ENCODE data around the gene FASTKD3. TPM values are rescaled to one million over a fixed set of nuclear protein-coding genes. Genes with fewer than 3 reads are reported as not detected.

Gene FASTKD3
- total and polyA plus RNA-seq, 2 donors (not counting 1 experiment from before 2014, with no cell fraction given), result 6.6 to 10.0 TPM

- Histone ChIP-seq H3K79me2 (ENCODE audit: control insufficient read depth, insufficient read depth, low read length) (peaks cover 22% of the 10 kb centered on the region), H3K9me3 (ENCODE audit: control extremely low read depth in 1 of 3, control insufficient read depth in 2 of 3, insufficient read depth in 1 of 3, low read length in 2 of 3) (no peaks in the 10 kb centered on the region), H3K27me3 (replicated peaks in 1 of 4; ENCODE audit: control extremely low read depth in 1 of 4, control insufficient read depth in 3 of 4, insufficient read depth in 4 of 4, low read length in 3 of 4) (no peaks in the 10 kb centered on the region), H3K9ac (ENCODE audit: low read length) (no peak overlapping the region), H3K27ac (ENCODE audit: low read length in 2 of 2) (no peak overlapping the region), H2AFZ (ENCODE audit: insufficient read depth, low read depth, low read length, poor library complexity, severe bottlenecking) (no peak overlapping the region), H3K4me3 (ENCODE audit: control extremely low read depth in 1 of 5, extremely low read depth in 1 of 5, insufficient read depth in 1 of 5, low read depth in 2 of 5, low read length in 4 of 5) (no peak overlapping the region), H3K4me1 (ENCODE audit: control insufficient read depth in 2 of 2, insufficient read depth in 2 of 2, low read length in 2 of 2) (no peaks in the 10 kb centered on the region), H4K20me1 (ENCODE audit: control insufficient read depth, insufficient read depth, low read length, poor library complexity, severe bottlenecking) (peaks cover 13% of the 10 kb centered on the region), H3K36me3 (replicated peaks in 1 of 2; ENCODE audit: control extremely low read depth in 1 of 2, control insufficient read depth in 1 of 2, extremely low read depth in 1 of 2, insufficient read depth in 2 of 2, low read length in 1 of 2) (peaks cover 6 to 57% of the 10 kb centered on the region in 2 experiments), H3K4me2 (replicated peaks; ENCODE audit: low read depth, low read length, poor library complexity, severe bottlenecking) (no peak overlapping the region)
- H3K4me3 Mint-ChIP-seq, result no peak overlapping the region
- no peak overlapping the region for H3K27ac Mint-ChIP-seq
- no peaks in the 10 kb centered on the region for H3K9me3 Mint-ChIP-seq (ENCODE audit: insufficient read depth)
- DNase-seq (no peak), ATAC-seq (ENCODE audit: low read depth) (no peak)
- POLR2A ChIA-PET, result no interaction called here
- CTCF ChIA-PET, result no interaction called here
- H3K4me1 Mint-ChIP-seq, result peaks cover 12% of the 10 kb centered on the region
- intact Hi-C loops (cut with micrococcal nuclease), result no loop called here
- 92% methylated on average over 5 of the region's 9 CpGs for WGBS (ENCODE audit: insufficient coverage)
- H3K27me3 Mint-ChIP-seq, result no peaks in the 10 kb centered on the region
- TF ChIP-seq CTCF (IDR thresholded peaks at IDR 0.05) (no peak), EZH2 (IDR thresholded peaks at IDR 0.05; ENCODE audit: borderline replicate concordance, insufficient read depth, low read depth, low read length, poor library complexity, severe bottlenecking) (no peak)
These were observed 9.0 kb upstream of the FASTKD3 start for GRCh38 chr5:7877851-7878250.

- Histone ChIP-seq H3K4me1 (ENCODE audit: control insufficient read depth in 2 of 2, insufficient read depth in 2 of 2, low read length in 2 of 2) (no peaks in the 10 kb centered on the region), H3K9ac (ENCODE audit: low read length) (no peak overlapping the region), H4K20me1 (ENCODE audit: control insufficient read depth, insufficient read depth, low read length, poor library complexity, severe bottlenecking) (peaks cover 9% of the 10 kb centered on the region), H3K27ac (ENCODE audit: low read length in 2 of 2) (no peak overlapping the region), H3K4me3 (ENCODE audit: control extremely low read depth in 1 of 5, extremely low read depth in 1 of 5, insufficient read depth in 1 of 5, low read depth in 2 of 5, low read length in 4 of 5) (no peak overlapping the region), H3K4me2 (replicated peaks; ENCODE audit: low read depth, low read length, poor library complexity, severe bottlenecking) (no peak overlapping the region), H3K79me2 (ENCODE audit: control insufficient read depth, insufficient read depth, low read length) (peaks cover 30% of the 10 kb centered on the region), H3K36me3 (replicated peaks in 1 of 2; ENCODE audit: control extremely low read depth in 1 of 2, control insufficient read depth in 1 of 2, extremely low read depth in 1 of 2, insufficient read depth in 2 of 2, low read length in 1 of 2) (peaks cover 6 to 47% of the 10 kb centered on the region in 2 experiments), H3K9me3 (ENCODE audit: control extremely low read depth in 1 of 3, control insufficient read depth in 2 of 3, insufficient read depth in 1 of 3, low read length in 2 of 3) (no peaks in the 10 kb centered on the region), H3K27me3 (replicated peaks in 1 of 4; ENCODE audit: control extremely low read depth in 1 of 4, control insufficient read depth in 3 of 4, insufficient read depth in 4 of 4, low read length in 3 of 4) (no peaks in the 10 kb centered on the region), H2AFZ (ENCODE audit: insufficient read depth, low read depth, low read length, poor library complexity, severe bottlenecking) (no peak overlapping the region)
- Mint-ChIP-seq H3K9me3 (ENCODE audit: insufficient read depth) (no peaks in the 10 kb centered on the region), H3K27ac (no peak overlapping the region), H3K4me1 (peaks cover 20% of the 10 kb centered on the region), H3K4me3 (no peak overlapping the region), H3K27me3 (no peaks in the 10 kb centered on the region)
- TF ChIP-seq EZH2 (IDR thresholded peaks at IDR 0.05; ENCODE audit: borderline replicate concordance, insufficient read depth, low read depth, low read length, poor library complexity, severe bottlenecking), result no peak
- TF ChIP-seq CTCF (IDR thresholded peaks at IDR 0.05), result no peak
- no CpG with 5 or more reads among the region's 3 CpGs for WGBS (ENCODE audit: insufficient coverage)
- ATAC-seq (ENCODE audit: low read depth) (no peak), DNase-seq (no peak)
- intact Hi-C loops (cut with micrococcal nuclease), result no loop called here
- CTCF ChIA-PET, result no interaction called here
- POLR2A ChIA-PET, result no interaction called here
These were observed 8.0 kb upstream of the FASTKD3 start for GRCh38 chr5:7876867-7877266.
